SK-N-MC (cell line): ENCODE measurements around the gene LYPD6.

ENCODE experiments used
- EZH2 ChIP-seq: fragments of 200-600 bp; sonication (generic); IDR thresholded peaks from one replicate; pipeline ENCODE4 v1.6.1; 2017; ENCODE audit warnings: antibody characterized with exemption
- FOXP2 ChIP-seq: optimal IDR thresholded peaks from 2 replicates; pipeline ENCODE3; 2011; ENCODE audit warnings: mild to moderate bottlenecking, moderate library complexity; ENCODE audit not compliant: insufficient read depth; ENCODE audit errors: extremely low read length, control extremely low read depth
- POLR2AphosphoS5 ChIP-seq: IDR thresholded peaks from 2 replicates; pipeline ENCODE4 v1.6.1; 2012; ENCODE audit warnings: mild to moderate bottlenecking, low read depth, low read length, borderline replicate concordance

DNA sequence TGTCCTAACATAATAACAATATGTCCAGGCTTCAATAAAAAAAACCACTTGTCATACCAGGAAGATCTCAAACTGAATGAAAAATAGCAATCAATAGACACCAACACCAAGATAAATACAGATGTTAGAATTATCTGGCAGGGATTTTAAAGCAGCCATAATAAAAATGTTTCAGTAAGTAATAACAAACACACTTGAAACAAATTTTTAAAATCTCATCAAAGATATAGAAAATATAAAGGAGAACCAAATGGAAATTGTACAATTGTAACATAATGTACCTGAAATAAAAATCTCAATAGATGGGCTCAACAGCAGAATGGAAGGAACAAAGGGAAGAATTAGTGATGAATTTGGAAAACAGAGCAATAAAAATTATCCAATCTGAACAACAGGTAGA lies 128.1 kb downstream of the LYPD6 start:
- TF ChIP-seq POLR2AphosphoS5 (no peak), FOXP2 (no peak), EZH2 (no peak)
